ENCODE data around the gene KANK2. TPM values are rescaled to one million over a fixed set of nuclear protein-coding genes. Genes with fewer than 3 reads are reported as not detected.

Gene KANK2
- total and polyA plus RNA-seq, 2 of the 13 experiments (the other 11 are each of a cell fraction or from before 2014, with no cell fraction given): 5.7 to 12.9 TPM

- TF ChIP-seq ZBED4 (CRISPR knock-in tag; IDR thresholded peaks at IDR 0.05; ENCODE audit: borderline replicate concordance) (no peak), ADNP (CRISPR knock-in tag; IDR thresholded peaks at IDR 0.05) (no peak), KLF6 (CRISPR knock-in tag; IDR thresholded peaks at IDR 0.05) (no peak), ZNF30 (CRISPR knock-in tag; IDR thresholded peaks at IDR 0.05) (no peak), HDAC2 (CRISPR knock-in tag; IDR thresholded peaks at IDR 0.05) (no peak), KDM4B (CRISPR knock-in tag; IDR thresholded peaks at IDR 0.05) (no peak), ZNF10 (CRISPR knock-in tag; IDR thresholded peaks at IDR 0.05; ENCODE audit: borderline replicate concordance, low read depth) (no peak), SKIL (CRISPR knock-in tag; IDR thresholded peaks at IDR 0.05; ENCODE audit: borderline replicate concordance) (no peak), CBFB (CRISPR knock-in tag; IDR thresholded peaks at IDR 0.05) (no peak), NCOA1 (CRISPR knock-in tag; IDR thresholded peaks at IDR 0.05) (no peak), CEBPZ (IDR thresholded peaks at IDR 0.05; ENCODE audit: low read length) (no peak), ZZZ3 (CRISPR knock-in tag; IDR thresholded peaks at IDR 0.05; ENCODE audit: borderline replicate concordance) (no peak), ZNF841 (CRISPR knock-in tag; IDR thresholded peaks at IDR 0.05; ENCODE audit: borderline replicate concordance) (no peak), TERF1 (CRISPR knock-in tag; IDR thresholded peaks at IDR 0.05) (no peak), TAF15 (IDR thresholded peaks at IDR 0.05; ENCODE audit: low read depth, low read length, poor library complexity, severe bottlenecking) (no peak), ZNF577 (CRISPR knock-in tag; IDR thresholded peaks at IDR 0.05; ENCODE audit: borderline replicate concordance, low read depth) (no peak), ZNF556 (CRISPR knock-in tag; IDR thresholded peaks at IDR 0.05; ENCODE audit: borderline replicate concordance) (no peak), REL (CRISPR knock-in tag; conservative IDR thresholded peaks at IDR 0.05) (no peak), TBP (CRISPR knock-in tag; IDR thresholded peaks at IDR 0.05) (no peak)
Measured at GRCh38 chr19:11137542-11138384, 59.6 kb downstream of the KANK2 start (continued).

Data from HepG2 (cell line).